Osteoblast (primary cell): ENCODE data around the gene THPO. TPM values are rescaled to one million over a fixed set of nuclear protein-coding genes. Genes with fewer than 3 reads are reported as not detected.

Experiments
- DNase-seq: peaks from one replicate; pipeline ENCODE4 v3.0.0; 2011; ENCODE audit warnings: low spot score, mixed read lengths; ENCODE audit not compliant: insufficient read length; ENCODE audit errors: missing footprints
- H2AFZ ChIP-seq: 2 replicates; pipeline ENCODE4 v1.6.0; 2011; ENCODE audit warnings: mild to moderate bottlenecking, low read length
- H3K27ac ChIP-seq: 2 replicates; pipeline ENCODE4 v1.5.1; 2011; ENCODE audit warnings: mild to moderate bottlenecking, low read depth, low read length, moderate library complexity
- H3K27me3 ChIP-seq: 2 replicates; pipeline ENCODE4 v1.6.0; 2012; ENCODE audit warnings: mild to moderate bottlenecking, control low read depth, inconsistent platforms, low read length, moderate library complexity; ENCODE audit not compliant: insufficient read depth
- H3K36me3 ChIP-seq: 2 replicates; pipeline ENCODE4 v1.5.1; 2011; ENCODE audit warnings: mild to moderate bottlenecking, low read length, control low read depth, moderate library complexity; ENCODE audit not compliant: insufficient read depth
- H3K4me1 ChIP-seq: 2 replicates; pipeline ENCODE4 v1.5.1; 2011; ENCODE audit warnings: mild to moderate bottlenecking, low read length, control low read depth, moderate library complexity; ENCODE audit not compliant: insufficient read depth
- H3K4me2 ChIP-seq: 2 replicates; pipeline ENCODE4 v1.6.0; 2011; ENCODE audit warnings: mild to moderate bottlenecking, low read length; ENCODE audit not compliant: insufficient read depth
- H3K4me3 ChIP-seq: fragments of 200-600 bp; sonication (generic); 3 replicates; pipeline ENCODE4 v1.5.1; 2012; ENCODE audit warnings: mild to moderate bottlenecking, low read length, inconsistent platforms; ENCODE audit not compliant: insufficient read depth
- H3K79me2 ChIP-seq: 2 replicates; pipeline ENCODE4 v1.6.0; 2012; ENCODE audit warnings: mild to moderate bottlenecking, low read length, control low read depth, inconsistent platforms; ENCODE audit not compliant: insufficient read depth
- H3K9me3 ChIP-seq: 2 replicates; pipeline ENCODE4 v1.5.1; 2011; ENCODE audit warnings: low read depth, low read length, control low read depth
- H4K20me1 ChIP-seq: 2 replicates; pipeline ENCODE4 v1.6.0; 2012; ENCODE audit warnings: mild to moderate bottlenecking, low read length, control low read depth; ENCODE audit not compliant: insufficient read depth
- total RNA-seq: library from RNA; depleted of rRNA; stranded (reverse); fragments of >200 nt; gene quantifications from 2 replicates; pipeline ENCODE4 v1.2.3, GENCODE V29; 2012
- TF ChIP-seq, protein P1 (sequence below): IDR thresholded peaks from 2 replicates; pipeline ENCODE4 v1.5.1; 2011; ENCODE audit warnings: mild to moderate bottlenecking, low read depth, low read length, moderate library complexity; ENCODE audit errors: extremely low read depth

The THPO gene
- total RNA-seq, 1 donor: not detected

DNA sequence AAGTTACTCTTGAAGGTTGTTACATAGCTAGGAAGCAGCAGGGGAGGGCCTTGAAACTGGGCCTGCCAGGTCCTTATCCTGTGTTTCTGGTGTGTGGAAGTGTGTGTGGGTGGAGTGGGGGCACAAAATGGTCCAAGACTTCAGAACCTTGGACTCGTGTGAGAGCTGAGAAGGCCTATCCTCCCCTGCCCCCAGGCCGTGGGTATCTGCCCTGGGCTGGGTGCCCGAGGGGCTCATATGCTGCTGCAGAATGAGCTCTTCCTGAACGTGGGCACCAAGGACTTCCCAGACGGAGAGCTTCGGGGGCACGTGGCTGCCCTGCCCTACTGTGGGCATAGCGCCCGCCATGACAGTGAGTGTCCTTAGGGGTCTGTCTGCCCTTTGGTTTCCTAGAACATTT lies 6.3 kb upstream of the THPO start:
- DNase-seq: peak; percentile 85
- Histone ChIP-seq H3K4me2 (no peak overlapping the region), H3K4me1 (no peaks in the 10 kb centered on the region), H3K27me3 (peaks cover 26% of the 10 kb centered on the region), H3K36me3 (no peaks in the 10 kb centered on the region), H3K27ac (no peak overlapping the region), H4K20me1 (no peaks in the 10 kb centered on the region), H3K9me3 (no peaks in the 10 kb centered on the region), H2AFZ (no peak overlapping the region), H3K4me3 (no peak overlapping the region), H3K79me2 (no peaks in the 10 kb centered on the region)
- TF ChIP-seq, protein P1, sequence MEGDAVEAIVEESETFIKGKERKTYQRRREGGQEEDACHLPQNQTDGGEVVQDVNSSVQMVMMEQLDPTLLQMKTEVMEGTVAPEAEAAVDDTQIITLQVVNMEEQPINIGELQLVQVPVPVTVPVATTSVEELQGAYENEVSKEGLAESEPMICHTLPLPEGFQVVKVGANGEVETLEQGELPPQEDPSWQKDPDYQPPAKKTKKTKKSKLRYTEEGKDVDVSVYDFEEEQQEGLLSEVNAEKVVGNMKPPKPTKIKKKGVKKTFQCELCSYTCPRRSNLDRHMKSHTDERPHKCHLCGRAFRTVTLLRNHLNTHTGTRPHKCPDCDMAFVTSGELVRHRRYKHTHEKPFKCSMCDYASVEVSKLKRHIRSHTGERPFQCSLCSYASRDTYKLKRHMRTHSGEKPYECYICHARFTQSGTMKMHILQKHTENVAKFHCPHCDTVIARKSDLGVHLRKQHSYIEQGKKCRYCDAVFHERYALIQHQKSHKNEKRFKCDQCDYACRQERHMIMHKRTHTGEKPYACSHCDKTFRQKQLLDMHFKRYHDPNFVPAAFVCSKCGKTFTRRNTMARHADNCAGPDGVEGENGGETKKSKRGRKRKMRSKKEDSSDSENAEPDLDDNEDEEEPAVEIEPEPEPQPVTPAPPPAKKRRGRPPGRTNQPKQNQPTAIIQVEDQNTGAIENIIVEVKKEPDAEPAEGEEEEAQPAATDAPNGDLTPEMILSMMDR: no peak

DNA sequence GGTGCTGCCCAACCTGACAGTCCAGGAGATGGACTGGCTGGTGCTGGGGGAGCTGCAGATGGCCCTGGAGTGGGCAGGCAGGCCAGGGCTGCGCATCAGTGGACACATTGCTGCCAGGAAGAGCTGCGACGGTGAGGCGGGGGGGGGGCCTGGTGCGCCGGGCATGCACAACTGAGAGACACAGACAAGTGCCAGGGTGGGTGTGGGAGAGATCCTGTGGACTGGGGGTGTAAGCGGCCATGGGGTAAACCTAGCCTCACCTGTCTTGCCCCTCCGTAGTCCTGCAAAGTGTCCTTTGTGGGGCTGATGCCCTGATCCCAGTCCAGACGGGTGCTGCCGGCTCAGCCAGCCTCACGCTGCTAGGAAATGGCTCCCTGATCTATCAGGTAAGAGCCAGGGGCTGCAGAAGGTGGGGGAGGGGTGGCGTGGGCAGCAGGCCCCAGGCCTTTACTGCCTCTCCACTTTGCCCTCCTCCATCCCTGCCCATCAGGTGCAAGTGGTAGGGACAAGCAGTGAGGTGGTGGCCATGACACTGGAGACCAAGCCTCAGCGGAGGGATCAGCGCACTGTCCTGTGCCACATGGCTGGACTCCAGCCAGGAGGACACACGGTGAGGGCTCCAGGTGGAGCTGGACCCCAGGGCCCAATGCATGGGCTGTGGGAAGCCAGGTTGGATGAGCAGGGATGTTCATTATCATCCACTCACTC lies 5.2 kb upstream of the THPO start:
- Histone ChIP-seq H3K36me3 (no peaks in the 10 kb centered on the region), H3K9me3 (no peaks in the 10 kb centered on the region), H2AFZ (no peak overlapping the region), H3K4me3 (no peak overlapping the region), H3K27me3 (peaks cover 38% of the 10 kb centered on the region), H3K79me2 (no peaks in the 10 kb centered on the region), H3K27ac (no peak overlapping the region), H3K4me1 (no peaks in the 10 kb centered on the region), H3K4me2 (no peak overlapping the region), H4K20me1 (no peaks in the 10 kb centered on the region)
- TF ChIP-seq, protein P1: no peak
- DNase-seq: peak; percentile 86

DNA sequence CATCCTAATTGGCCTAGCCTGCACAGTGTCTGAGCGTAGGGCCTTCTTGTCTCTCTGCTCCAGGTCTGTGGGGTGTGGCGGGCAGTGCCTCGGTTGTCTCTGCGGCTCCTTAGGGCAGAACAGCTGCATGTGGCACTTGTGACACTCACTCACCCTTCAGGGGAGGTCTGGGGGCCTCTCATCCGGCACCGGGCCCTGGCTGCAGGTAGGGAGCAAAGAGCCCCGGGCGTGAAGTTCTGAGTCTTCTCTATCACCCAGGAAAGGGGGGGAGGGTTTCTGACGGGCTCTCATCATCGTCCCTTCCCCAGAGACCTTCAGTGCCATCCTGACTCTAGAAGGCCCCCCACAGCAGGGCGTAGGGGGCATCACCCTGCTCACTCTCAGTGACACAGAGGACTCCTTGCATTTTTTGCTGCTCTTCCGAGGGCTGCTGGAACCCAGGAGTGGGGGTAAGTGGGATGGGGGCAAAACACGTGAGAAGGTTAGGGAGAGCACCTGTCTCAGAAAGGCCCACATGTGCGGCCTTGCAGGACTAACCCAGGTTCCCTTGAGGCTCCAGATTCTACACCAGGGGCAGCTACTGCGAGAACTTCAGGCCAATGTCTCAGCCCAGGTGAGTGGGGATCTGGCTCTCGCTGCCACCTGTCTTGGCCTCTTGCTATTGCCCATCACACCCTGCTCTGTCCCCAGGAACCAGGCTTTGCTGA lies 4.5 kb upstream of the THPO start:
- H3K79me2 ChIP-seq: no peaks in the 10 kb centered on the region
- H3K27ac ChIP-seq: no peak overlapping the region
- no peak overlapping the region for H3K4me2 ChIP-seq
- no peaks in the 10 kb centered on the region for H3K36me3 ChIP-seq
- no peaks in the 10 kb centered on the region for H4K20me1 ChIP-seq
- H3K4me3 ChIP-seq: no peak overlapping the region
- H2AFZ ChIP-seq: no peak overlapping the region
- no peaks in the 10 kb centered on the region for H3K4me1 ChIP-seq
- DNase-seq: peak; percentile 85
- no peaks in the 10 kb centered on the region for H3K9me3 ChIP-seq
- TF ChIP-seq, protein P1: no peak
- H3K27me3 ChIP-seq: peaks cover 45% of the 10 kb centered on the region
